ENCODE results near the gene ART4.

ART4 gene

GRCh38 chr12:14852880-14853279 lies 9.6 kb upstream of the ART4 start:
- Histone ChIP-seq H3K27me3 (ENCODE audit: insufficient read depth, poor library complexity, severe bottlenecking) (no peaks in the 10 kb centered on the region), H3K4me3 (replicated peaks; ENCODE audit: insufficient read depth, low read length) (no peak overlapping the region), H3K27ac (replicated peaks) (no peak overlapping the region)
- DNase-seq (ENCODE audit: low read depth in 1 of 2, low spot score in 1 of 2): no peak
- no peak for TF ChIP-seq POLR2AphosphoS5 (IDR thresholded peaks at IDR 0.05; ENCODE audit: low read depth)
- no peak for TF ChIP-seq CTCF (IDR thresholded peaks at IDR 0.05; ENCODE audit: insufficient read depth, low read length)
- TF ChIP-seq REST (IDR thresholded peaks at IDR 0.05; ENCODE audit: insufficient replicate concordance, low read depth): no peak
- no peak for TF ChIP-seq GABPA (IDR thresholded peaks at IDR 0.05; ENCODE audit: low read depth)
- no peak for TF ChIP-seq SPI1 (IDR thresholded peaks at IDR 0.05; ENCODE audit: borderline replicate concordance, low read depth)

- DNase-seq (ENCODE audit: low read depth in 1 of 2, low spot score in 1 of 2): no peak
- no peak for TF ChIP-seq GABPA (IDR thresholded peaks at IDR 0.05; ENCODE audit: low read depth)
- TF ChIP-seq CTCF (IDR thresholded peaks at IDR 0.05; ENCODE audit: insufficient read depth, low read length): no peak
- TF ChIP-seq REST (IDR thresholded peaks at IDR 0.05; ENCODE audit: insufficient replicate concordance, low read depth): no peak
- TF ChIP-seq POLR2AphosphoS5 (IDR thresholded peaks at IDR 0.05; ENCODE audit: low read depth): no peak
- no peak for TF ChIP-seq SPI1 (IDR thresholded peaks at IDR 0.05; ENCODE audit: borderline replicate concordance, low read depth)
Measured at GRCh38 chr12:14850929-14851663, 7.8 kb upstream of the ART4 start.

GRCh38 chr12:14849661-14850060 lies 6.3 kb upstream of the ART4 start:
- Histone ChIP-seq H3K4me3 (replicated peaks; ENCODE audit: insufficient read depth, low read length) (no peak overlapping the region), H3K27me3 (ENCODE audit: insufficient read depth, poor library complexity, severe bottlenecking) (no peaks in the 10 kb centered on the region), H3K27ac (replicated peaks) (no peak overlapping the region)
- no peak for TF ChIP-seq SPI1 (IDR thresholded peaks at IDR 0.05; ENCODE audit: borderline replicate concordance, low read depth)
- TF ChIP-seq GABPA (IDR thresholded peaks at IDR 0.05; ENCODE audit: low read depth): no peak
- no peak for TF ChIP-seq REST (IDR thresholded peaks at IDR 0.05; ENCODE audit: insufficient replicate concordance, low read depth)
- no peak for TF ChIP-seq CTCF (IDR thresholded peaks at IDR 0.05; ENCODE audit: insufficient read depth, low read length)
- TF ChIP-seq POLR2AphosphoS5 (IDR thresholded peaks at IDR 0.05; ENCODE audit: low read depth): no peak
- DNase-seq (ENCODE audit: low read depth in 1 of 2, low spot score in 1 of 2): no peak

More at GRCh38 chr12:14850929-14851663, 7.8 kb upstream of the ART4 start:
- no peak overlapping the region for H3K4me3 ChIP-seq (replicated peaks; ENCODE audit: insufficient read depth, low read length)
- H3K27me3 ChIP-seq (ENCODE audit: insufficient read depth, poor library complexity, severe bottlenecking): no peaks in the 10 kb centered on the region
- H3K27ac ChIP-seq (replicated peaks): no peak overlapping the region
